ENCODE data around the gene CPNE1.

- TF ChIP-seq CTCF (IDR thresholded peaks at IDR 0.05) (no peak), POLR2A (IDR thresholded peaks at IDR 0.05) (no peak)
Measured at GRCh38 chr20:35702824-35703695, 38.4 kb upstream of the CPNE1 start.
